HepG2 (cell line): Measurements from ENCODE around the gene IPO13. TPM values are rescaled to one million over a fixed set of nuclear protein-coding genes. Genes with fewer than 3 reads are reported as not detected.

ENCODE experiments used
- ARHGAP35 ChIP-seq: sonication (generic); formaldehyde crosslinking; IDR thresholded peaks from 2 replicates; pipeline ENCODE4 v1.9.0; 2022; ENCODE audit warnings: mild to moderate bottlenecking, inconsistent platforms, moderate library complexity, missing genetic modification reagents, borderline replicate concordance
- ERF ChIP-seq: IDR thresholded peaks from 2 replicates; pipeline ENCODE4 v1.6.1; 2018; ENCODE audit warnings: missing biosample characterization, missing genetic modification reagents
- HINFP ChIP-seq: sonication (generic); formaldehyde crosslinking; IDR thresholded peaks from 2 replicates; pipeline ENCODE4 v1.4.0; 2020; ENCODE audit warnings: low read depth, mild to moderate bottlenecking, missing genetic modification reagents
- HNRNPK ChIP-seq: fragments of 200-400 bp; formaldehyde crosslinking; IDR thresholded peaks from 2 replicates; pipeline ENCODE4 v1.6.1; 2018; ENCODE audit warnings: low read length, low read depth, moderate library complexity, mild to moderate bottlenecking; ENCODE audit not compliant: poor library complexity, severe bottlenecking
- LRRFIP1 ChIP-seq: sonication (generic); formaldehyde crosslinking; conservative IDR thresholded peaks from 2 replicates; pipeline ENCODE4 v1.4.0; 2020; ENCODE audit warnings: missing genetic modification reagents
- MED8 ChIP-seq: sonication (generic); formaldehyde crosslinking; IDR thresholded peaks from 2 replicates; pipeline ENCODE4 v1.8.1; 2023; ENCODE audit warnings: mild to moderate bottlenecking, missing genetic modification reagents; ENCODE audit not compliant: insufficient replicate concordance
- MTA3 ChIP-seq: sonication (generic); formaldehyde crosslinking; IDR thresholded peaks from 2 replicates; pipeline ENCODE4 v1.4.0; 2020; ENCODE audit warnings: missing genetic modification reagents
- MYPOP ChIP-seq: sonication (generic); formaldehyde crosslinking; IDR thresholded peaks from 2 replicates; pipeline ENCODE4 v1.8.1; 2023; ENCODE audit warnings: mild to moderate bottlenecking, moderate library complexity, missing genetic modification reagents
- NFKBIZ ChIP-seq: IDR thresholded peaks from 2 replicates; pipeline ENCODE4 v1.6.1; 2018; ENCODE audit warnings: missing genetic modification reagents, missing compliant biosample characterization
- RFXANK ChIP-seq: IDR thresholded peaks from 2 replicates; pipeline ENCODE4 v1.6.1; 2016
- SIN3A ChIP-seq: IDR thresholded peaks from 2 replicates; pipeline ENCODE4 v1.6.1; 2011; ENCODE audit warnings: low read depth, mild to moderate bottlenecking, control low read depth, low read length, borderline replicate concordance
- SIN3B ChIP-seq: fragments of 150-350 bp; IDR thresholded peaks from 2 replicates; pipeline ENCODE4 v1.6.1; 2014; ENCODE audit warnings: low read length
- SKI ChIP-seq: fragments of 450-650 bp; IDR thresholded peaks from one replicate; pipeline ENCODE4 v1.6.1; 2018; ENCODE audit warnings: mild to moderate bottlenecking; ENCODE audit not compliant: partially characterized antibody
- THAP9 ChIP-seq: sonication (generic); formaldehyde crosslinking; IDR thresholded peaks from 2 replicates; pipeline ENCODE4; 2020; ENCODE audit warnings: missing genetic modification reagents, mild to moderate bottlenecking, borderline replicate concordance
- TOPORS ChIP-seq: sonication (generic); formaldehyde crosslinking; IDR thresholded peaks from 2 replicates; pipeline ENCODE4 v1.8.0; 2023; ENCODE audit warnings: mild to moderate bottlenecking, missing genetic modification reagents
- ZC3H4 ChIP-seq: sonication (generic); formaldehyde crosslinking; IDR thresholded peaks from 2 replicates; pipeline ENCODE4 v1.4.0; 2020; ENCODE audit warnings: missing genetic modification reagents, borderline replicate concordance
- ZMAT3 ChIP-seq: sonication (generic); formaldehyde crosslinking; conservative IDR thresholded peaks from 2 replicates; pipeline ENCODE4 v1.7.0; 2021; ENCODE audit warnings: missing genetic modification reagents
- ZNF331 ChIP-seq: sonication (generic); formaldehyde crosslinking; IDR thresholded peaks from 2 replicates; pipeline ENCODE4 v1.4.0; 2020; ENCODE audit warnings: missing genetic modification reagents
- ZNF414 ChIP-seq: sonication (generic); formaldehyde crosslinking; IDR thresholded peaks from 2 replicates; pipeline ENCODE4 v1.5.0; 2020; ENCODE audit warnings: missing genetic modification reagents
- ZNF557 ChIP-seq: sonication (generic); formaldehyde crosslinking; IDR thresholded peaks from 2 replicates; pipeline ENCODE4 v1.4.0; 2020; ENCODE audit warnings: missing genetic modification reagents
- ZSCAN25 ChIP-seq: sonication (generic); formaldehyde crosslinking; IDR thresholded peaks from 2 replicates; pipeline ENCODE4 v1.8.0; 2022; ENCODE audit warnings: mild to moderate bottlenecking, missing genetic modification reagents
- polyA plus RNA-seq, 8 experiments: library from polyadenylated mRNA; depleted of rRNA in 3 of 8; stranded (reverse) in 7 of 8; unstranded in 1 of 8; fragments of >200 nt; fragmentation: Illumina TruSeq in 4 of 8; extraction: Trizol in 4 of 8; gene quantifications; 2 replicates each; pipeline versions ENCODE4 v1.2.1 to v1.2.3, GENCODE V29; 2011 to 2016; ENCODE audit warnings: low read depth in 4 of 8, missing spikeins in 1 of 8, mixed read lengths in 1 of 8; ENCODE audit not compliant: insufficient read depth in 1 of 8
- total RNA-seq, 5 experiments: library from RNA; depleted of rRNA; stranded (reverse); fragments of >200 nt; fragmentation: Illumina TruSeq; extraction: Trizol; gene quantifications; 2 replicates each; pipeline ENCODE4 v1.2.3, GENCODE V29; 2016; ENCODE audit warnings: low read depth in 1 of 5

IPO13 gene
- total and polyA plus RNA-seq, 2 of the 13 experiments (the other 11 are each of a cell fraction or from before 2014, with no cell fraction given), result 12.9 to 15.6 TPM

GRCh38 chr1:43979528-43980254, 32.9 kb downstream of the IPO13 start (continued):
- TF ChIP-seq HINFP (CRISPR knock-in tag), result no peak
- TF ChIP-seq ZNF557 (CRISPR knock-in tag), result no peak
- TF ChIP-seq ZSCAN25, result peak; percentile 87; the same call in 1 of the 2 replicates
- peak; percentile 69; the same call in 1 of the 2 replicates for TF ChIP-seq ZC3H4 (CRISPR knock-in tag)
- no peak for TF ChIP-seq RFXANK (CRISPR knock-in tag)
- no peak for TF ChIP-seq LRRFIP1 (CRISPR knock-in tag)
- 0 out of 2 replicates have a peak, but pooled peaks have one; percentile 41 for TF ChIP-seq TOPORS (CRISPR knock-in tag)
- TF ChIP-seq SIN3A, result peak; percentile 51; the same call in 1 of the 2 replicates
- no peak for TF ChIP-seq SIN3B
- peak; percentile 33; the same call in 1 of the 2 replicates for TF ChIP-seq THAP9
- peak; percentile 67 for TF ChIP-seq MED8
- peak; percentile 39; the same call in 1 of the 2 replicates for TF ChIP-seq ARHGAP35 (CRISPR knock-in tag)
- TF ChIP-seq MTA3 (CRISPR knock-in tag), result no peak
- TF ChIP-seq HNRNPK, result peak; percentile 28
- peak; percentile 25 for TF ChIP-seq SKI
- no peak for TF ChIP-seq MYPOP (CRISPR knock-in tag)
- TF ChIP-seq NFKBIZ (CRISPR knock-in tag), result peak; percentile 50; the same call in 1 of the 2 replicates
- TF ChIP-seq ERF, result peak; percentile 67; the same call in 1 of the 2 replicates
- TF ChIP-seq ZMAT3 (CRISPR knock-in tag), result peak; percentile 60; the same call in 1 of the 2 replicates
- 0 out of 2 replicates have a peak, but pooled peaks have one; percentile 37 for TF ChIP-seq ZNF331 (CRISPR knock-in tag)
- TF ChIP-seq ZNF414 (CRISPR knock-in tag), result no peak
